ENCODE measurements around the gene SEMA5A.

- TF ChIP-seq GATA3 (IDR thresholded peaks at IDR 0.05; ENCODE audit: low read depth, low read length) (no peak), GATA2 (IDR thresholded peaks at IDR 0.05; ENCODE audit: low read depth, low read length) (no peak)
Observed at GRCh38 chr5:9533562-9534364, 12.1 kb downstream of the SEMA5A start.

All from SH-SY5Y (cell line).